ENCODE results near the gene MRPS23. TPM values are rescaled to one million over a fixed set of nuclear protein-coding genes. Genes with fewer than 3 reads are reported as not detected.
A peak's percentile ranks its signal among the peaks of the same experiment; 100 is the strongest.

MRPS23 gene
- total RNA-seq, 4 donors from 2014 or later: 24.3 to 47.2 (median 35.5) TPM

DNA sequence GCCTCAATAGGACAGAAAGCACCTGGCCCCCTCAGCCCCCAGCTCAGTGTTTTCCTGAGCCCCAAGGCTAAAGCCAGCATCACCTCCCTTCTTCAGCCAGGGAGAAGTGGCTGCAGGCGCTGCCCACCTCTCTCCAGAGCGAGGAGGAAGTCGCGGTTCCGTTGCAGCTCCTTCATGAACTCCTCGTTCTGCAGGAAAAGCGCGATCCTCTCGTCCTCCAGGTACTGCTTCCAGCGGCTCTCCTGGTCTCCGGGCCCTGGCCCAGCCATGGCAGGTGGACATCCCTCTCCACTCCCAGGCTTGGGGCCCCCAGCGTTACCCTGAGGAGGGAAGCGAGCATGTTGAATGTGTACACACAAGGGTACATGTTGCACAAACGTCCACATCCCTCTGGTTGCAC is 22.7 kb upstream of the MRPS23 start:
- in situ Hi-C loops (cut with MboI; ENCODE audit: low sequenced_read_pairs in 4 of 4) (no loop called here), intact Hi-C loops (cut with DNase I; ENCODE audit: low total_unique reads) (no loop called here)
- DNase-seq (no peak), ATAC-seq (no peak)
- no peak overlapping the region for H3K27ac ChIP-seq
- no peaks in the 10 kb centered on the region for H3K9me3 ChIP-seq
- H3K4me3 ChIP-seq: no peak overlapping the region
- H3K4me1 ChIP-seq: peaks cover 49 to 61% of the 10 kb centered on the region in 2 donors
- H3K36me3 ChIP-seq: peaks cover 0 to 19% of the 10 kb centered on the region in 2 donors
- no peaks in the 10 kb centered on the region for H3K27me3 ChIP-seq
- TF ChIP-seq, protein P1, sequence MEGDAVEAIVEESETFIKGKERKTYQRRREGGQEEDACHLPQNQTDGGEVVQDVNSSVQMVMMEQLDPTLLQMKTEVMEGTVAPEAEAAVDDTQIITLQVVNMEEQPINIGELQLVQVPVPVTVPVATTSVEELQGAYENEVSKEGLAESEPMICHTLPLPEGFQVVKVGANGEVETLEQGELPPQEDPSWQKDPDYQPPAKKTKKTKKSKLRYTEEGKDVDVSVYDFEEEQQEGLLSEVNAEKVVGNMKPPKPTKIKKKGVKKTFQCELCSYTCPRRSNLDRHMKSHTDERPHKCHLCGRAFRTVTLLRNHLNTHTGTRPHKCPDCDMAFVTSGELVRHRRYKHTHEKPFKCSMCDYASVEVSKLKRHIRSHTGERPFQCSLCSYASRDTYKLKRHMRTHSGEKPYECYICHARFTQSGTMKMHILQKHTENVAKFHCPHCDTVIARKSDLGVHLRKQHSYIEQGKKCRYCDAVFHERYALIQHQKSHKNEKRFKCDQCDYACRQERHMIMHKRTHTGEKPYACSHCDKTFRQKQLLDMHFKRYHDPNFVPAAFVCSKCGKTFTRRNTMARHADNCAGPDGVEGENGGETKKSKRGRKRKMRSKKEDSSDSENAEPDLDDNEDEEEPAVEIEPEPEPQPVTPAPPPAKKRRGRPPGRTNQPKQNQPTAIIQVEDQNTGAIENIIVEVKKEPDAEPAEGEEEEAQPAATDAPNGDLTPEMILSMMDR (IDR thresholded peaks at IDR 0.05 in 4 of 5, conservative IDR thresholded peaks at IDR 0.05 in 1 of 5): no peak
- no peak for TF ChIP-seq POLR2A (IDR thresholded peaks at IDR 0.05)

GRCh38 chr17:57871863-57872262 is 22.0 kb upstream of the MRPS23 start:
- in situ Hi-C loops (cut with MboI; ENCODE audit: low sequenced_read_pairs in 4 of 4): no loop called here
- DNase-seq (no peak), ATAC-seq (no peak)
- intact Hi-C loops (cut with DNase I; ENCODE audit: low total_unique reads): no loop called here
- Histone ChIP-seq H3K4me3 (no peak overlapping the region), H3K4me1 (peaks cover 53 to 61% of the 10 kb centered on the region in 2 donors), H3K27ac (peak overlapping the region in 1 of 4 donors; percentile 15), H3K36me3 (peaks cover 0 to 19% of the 10 kb centered on the region in 2 donors), H3K9me3 (no peaks in the 10 kb centered on the region), H3K27me3 (no peaks in the 10 kb centered on the region)
- no peak for TF ChIP-seq POLR2A (IDR thresholded peaks at IDR 0.05)
- TF ChIP-seq, protein P1 (IDR thresholded peaks at IDR 0.05 in 4 of 5, conservative IDR thresholded peaks at IDR 0.05 in 1 of 5): no peak

DNA sequence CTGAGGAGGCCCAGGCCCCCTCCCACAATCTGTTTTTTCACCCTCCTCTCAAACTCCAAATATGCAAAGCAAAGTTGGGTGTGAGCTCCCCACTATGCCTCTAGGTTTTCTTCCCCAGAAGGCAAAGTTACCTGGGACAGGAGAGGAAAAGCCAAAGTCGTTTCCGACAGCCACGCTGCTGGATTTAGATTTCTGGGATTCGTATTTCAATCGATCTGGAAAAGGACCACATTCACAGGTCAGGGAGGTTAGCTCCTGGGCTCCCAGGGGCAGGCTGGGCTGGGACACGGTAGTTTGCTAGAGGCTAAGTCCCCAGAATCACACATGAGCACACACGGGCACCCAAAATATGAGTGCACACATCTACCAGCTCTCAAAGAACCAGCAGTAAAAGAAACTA is 21.3 kb upstream of the MRPS23 start:
- no peak for ATAC-seq
- no peaks in the 10 kb centered on the region for H3K9me3 ChIP-seq
- no peaks in the 10 kb centered on the region for H3K27me3 ChIP-seq
- in situ Hi-C loops (cut with MboI; ENCODE audit: low sequenced_read_pairs in 4 of 4) (no loop called here), intact Hi-C loops (cut with DNase I; ENCODE audit: low total_unique reads) (no loop called here)
- no peak overlapping the region for H3K4me3 ChIP-seq
- H3K27ac ChIP-seq: peak overlapping the region in 3 of 4 donors; percentile 4 to 45 (median 15)
- DNase-seq: no peak
- H3K36me3 ChIP-seq: peaks cover 0 to 19% of the 10 kb centered on the region in 2 donors
- peaks cover 48 to 53% of the 10 kb centered on the region in 2 donors for H3K4me1 ChIP-seq
- TF ChIP-seq, protein P1 (IDR thresholded peaks at IDR 0.05 in 4 of 5, conservative IDR thresholded peaks at IDR 0.05 in 1 of 5): no peak
- no peak for TF ChIP-seq POLR2A (IDR thresholded peaks at IDR 0.05)

DNA sequence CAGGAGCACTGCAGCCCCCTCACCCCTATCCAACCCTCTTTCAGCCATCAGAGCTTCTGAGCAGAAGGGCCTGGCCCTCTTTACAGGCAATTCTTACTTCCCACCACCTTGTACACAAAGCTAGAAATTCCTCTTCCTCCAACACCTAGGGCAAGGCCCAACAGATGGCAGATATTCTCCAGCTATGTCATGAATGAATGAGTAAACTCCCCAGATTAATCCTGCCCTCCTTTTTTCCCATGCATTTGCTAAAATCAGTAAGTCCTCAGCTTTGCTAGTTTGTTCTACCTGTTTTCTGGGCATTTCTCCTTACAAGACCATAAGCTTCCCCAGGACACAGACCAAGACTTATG is 20.4 kb upstream of the MRPS23 start:
- intact Hi-C loops (cut with DNase I; ENCODE audit: low total_unique reads): no loop called here
- H3K36me3 ChIP-seq: peaks cover 0 to 25% of the 10 kb centered on the region in 2 donors
- H3K27ac ChIP-seq: peak overlapping the region in 2 of 4 donors; percentile 11 to 83
- H3K27me3 ChIP-seq: no peaks in the 10 kb centered on the region
- in situ Hi-C loops (cut with MboI; ENCODE audit: low sequenced_read_pairs in 4 of 4): no loop called here
- ATAC-seq: no peak
- DNase-seq: no peak
- no peak for TF ChIP-seq POLR2A (IDR thresholded peaks at IDR 0.05)
- TF ChIP-seq, protein P1 (IDR thresholded peaks at IDR 0.05 in 4 of 5, conservative IDR thresholded peaks at IDR 0.05 in 1 of 5): no peak
- peaks cover 39 to 44% of the 10 kb centered on the region in 2 donors for H3K4me1 ChIP-seq
- H3K9me3 ChIP-seq: no peaks in the 10 kb centered on the region
- H3K4me3 ChIP-seq: no peak overlapping the region
